Ovary (tissue), 9 donors: ENCODE results near the gene HTR3B. TPM values are rescaled to one million over a fixed set of nuclear protein-coding genes. Genes with fewer than 3 reads are reported as not detected.
A peak's percentile ranks its signal among the peaks of the same experiment; 100 is the strongest.

Source experiments
- DNase-seq, 5 donors: peaks; one replicate each; pipeline ENCODE4 v3.0.0-alpha.2; 2019 to 2020
- H3K27ac ChIP-seq, 2 donors: fragments of 200-600 bp; one replicate each; pipeline versions ENCODE4 v1.5.1 to v1.8.0; 2019 to 2022
- H3K27me3 ChIP-seq: fragments of 200-600 bp; one replicate; pipeline ENCODE4 v1.8.0; 2022
- H3K36me3 ChIP-seq: fragments of 200-600 bp; sonication (generic); one replicate; pipeline ENCODE4 v1.5.1; 2019
- H3K4me1 ChIP-seq: one replicate; pipeline ENCODE4 v1.8.1; 2013; ENCODE audit warnings: mild to moderate bottlenecking, moderate library complexity; ENCODE audit not compliant: insufficient read depth
- H3K4me3 ChIP-seq: fragments of 200-600 bp; sonication (generic); one replicate; pipeline ENCODE4 v1.5.1; 2017
- H3K9me3 ChIP-seq, 2 donors: fragments of 200-600 bp in 1 of 2; sonication (generic) in 1 of 2; one replicate each; pipeline versions ENCODE4 v1.5.1 to v1.8.1; 2013 to 2019; ENCODE audit warnings: mild to moderate bottlenecking in 1 of 2, moderate library complexity in 1 of 2
- EP300 ChIP-seq: sonication (generic); formaldehyde crosslinking; IDR thresholded peaks from one replicate; pipeline ENCODE4 v1.6.1; 2017; ENCODE audit warnings: antibody characterized with exemption
- POLR2A ChIP-seq: fragments of 450-650 bp; IDR thresholded peaks from one replicate; pipeline ENCODE4 v1.6.1; 2017; ENCODE audit warnings: antibody characterized with exemption, mild to moderate bottlenecking, moderate library complexity
- WGBS, 3 donors: extraction: QIAGEN DNeasy Blood & Tissue Kit in 1 of 3; methylation state at CpG; one replicate each; pipeline versions ENCODE4 v1.1.5 to v1.1.7; 2013 to 2017; 5-methylcytosine and 5-hydroxymethylcytosine counted together
- intact Hi-C, 4 donors: fragments of 100-400 bp; cut with DNase I; formaldehyde crosslinking; loops; one replicate each; pipeline versions ENCODE4 v1.11.0 to v1.15.1; 2022 to 2023
- polyA plus RNA-seq, 2 donors: library from polyadenylated mRNA; stranded (reverse); fragments of 200-250 nt in 1 of 2; fragments of 350-450 nt in 1 of 2; fragmentation: Illumina TruSeq in 1 of 2; extraction: RNeasy Lipid Tissue Mini Kit (QIAGEN cat#74804) in 1 of 2; gene quantifications; one replicate each; pipeline ENCODE4 v1.2.3, GENCODE V29; 2013 to 2014
- total RNA-seq, 7 donors: library from RNA; depleted of rRNA in 2 of 7; stranded (reverse); fragments of >200 nt in 2 of 7; fragmentation: NEBNext Ultra II Directional in 3 of 7; extraction: Animal tissue kit (Norgen Biotek cat#: 25700) in 3 of 7; gene quantifications; one replicate each; pipeline versions ENCODE4 v1.1.0 to v1.2.4, GENCODE V29; 2016 to 2023
- TF ChIP-seq, protein P1 (sequence below), 3 donors: fragments of 450-650 bp in 2 of 3; fragments of 200-600 bp in 1 of 3; IDR thresholded peaks; one replicate each; pipeline versions ENCODE4 v1.5.1 to v1.8.0; 2016 to 2022; ENCODE audit warnings: antibody characterized with exemption in 3 of 3, mild to moderate bottlenecking in 1 of 3
- donor health status: DM: no; HTN: no; CAD: no; lungs with moderate emphysema.
- donor health status: DM: no; HTN: no; CAD: no.
- donor health status: Bipolar disorder and iron deficiency.
- donor health status: DM: yes; HTN: yes; CAD: no.
- donor health status: DM: no; HTN: no; CAD: no.
- donor health status: DM: yes; HTN: yes; CAD: no.

Gene HTR3B
- total and polyA plus RNA-seq, 9 donors: not detected

GRCh38 chr11:113986351-113987140 lies 82.0 kb downstream of the HTR3B start:
- TF ChIP-seq EP300 (no peak), POLR2A (no peak)
- TF ChIP-seq, protein P1, sequence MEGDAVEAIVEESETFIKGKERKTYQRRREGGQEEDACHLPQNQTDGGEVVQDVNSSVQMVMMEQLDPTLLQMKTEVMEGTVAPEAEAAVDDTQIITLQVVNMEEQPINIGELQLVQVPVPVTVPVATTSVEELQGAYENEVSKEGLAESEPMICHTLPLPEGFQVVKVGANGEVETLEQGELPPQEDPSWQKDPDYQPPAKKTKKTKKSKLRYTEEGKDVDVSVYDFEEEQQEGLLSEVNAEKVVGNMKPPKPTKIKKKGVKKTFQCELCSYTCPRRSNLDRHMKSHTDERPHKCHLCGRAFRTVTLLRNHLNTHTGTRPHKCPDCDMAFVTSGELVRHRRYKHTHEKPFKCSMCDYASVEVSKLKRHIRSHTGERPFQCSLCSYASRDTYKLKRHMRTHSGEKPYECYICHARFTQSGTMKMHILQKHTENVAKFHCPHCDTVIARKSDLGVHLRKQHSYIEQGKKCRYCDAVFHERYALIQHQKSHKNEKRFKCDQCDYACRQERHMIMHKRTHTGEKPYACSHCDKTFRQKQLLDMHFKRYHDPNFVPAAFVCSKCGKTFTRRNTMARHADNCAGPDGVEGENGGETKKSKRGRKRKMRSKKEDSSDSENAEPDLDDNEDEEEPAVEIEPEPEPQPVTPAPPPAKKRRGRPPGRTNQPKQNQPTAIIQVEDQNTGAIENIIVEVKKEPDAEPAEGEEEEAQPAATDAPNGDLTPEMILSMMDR (IDR thresholded peaks at IDR 0.05): no peak
- Histone ChIP-seq H3K9me3 (no peaks in the 10 kb centered on the region), H3K27ac (no peak overlapping the region), H3K36me3 (no peaks in the 10 kb centered on the region), H3K4me3 (no peak overlapping the region), H3K27me3 (no peaks in the 10 kb centered on the region), H3K4me1 (no peaks in the 10 kb centered on the region)
- 83% methylated on average over 18 of the region's 18 CpGs for WGBS, 3 donors
- DNase-seq: no peak
- intact Hi-C loops: no loop called here

DNA sequence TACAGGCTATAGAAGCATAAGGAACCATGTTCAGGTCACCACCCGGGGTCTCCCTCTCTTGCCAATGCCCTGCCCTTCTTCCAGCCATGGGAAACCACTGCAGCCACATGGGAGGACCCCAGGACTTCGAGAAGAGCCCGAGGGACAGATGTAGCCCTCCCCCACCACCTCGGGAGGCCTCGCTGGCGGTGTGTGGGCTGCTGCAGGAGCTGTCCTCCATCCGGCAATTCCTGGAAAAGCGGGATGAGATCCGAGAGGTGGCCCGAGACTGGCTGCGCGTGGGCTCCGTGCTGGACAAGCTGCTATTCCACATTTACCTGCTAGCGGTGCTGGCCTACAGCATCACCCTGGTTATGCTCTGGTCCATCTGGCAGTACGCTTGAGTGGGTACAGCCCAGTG lies 84.8 kb downstream of the HTR3B start:
- 59 to 72% (median 70%) methylated on average over 15 of the region's 15 CpGs for WGBS, 3 donors
- Histone ChIP-seq H3K4me3 (no peak overlapping the region), H3K4me1 (no peaks in the 10 kb centered on the region), H3K36me3 (no peaks in the 10 kb centered on the region), H3K9me3 (no peaks in the 10 kb centered on the region), H3K27ac (no peak overlapping the region), H3K27me3 (no peaks in the 10 kb centered on the region)
- DNase-seq: no peak
- TF ChIP-seq EP300 (no peak), POLR2A (no peak)
- TF ChIP-seq, protein P1 (IDR thresholded peaks at IDR 0.05): no peak
- intact Hi-C loops: no loop called here

GRCh38 chr11:113989916-113990315 lies 85.3 kb downstream of the HTR3B start:
- Histone ChIP-seq H3K27ac (no peak overlapping the region), H3K9me3 (no peaks in the 10 kb centered on the region), H3K4me3 (no peak overlapping the region), H3K4me1 (no peaks in the 10 kb centered on the region), H3K36me3 (no peaks in the 10 kb centered on the region), H3K27me3 (no peaks in the 10 kb centered on the region)
- TF ChIP-seq POLR2A: no peak
- TF ChIP-seq, protein P1 (IDR thresholded peaks at IDR 0.05): no peak
- TF ChIP-seq EP300: no peak
- intact Hi-C loops: loop anchor here in 2 of 4 donors (5.0 kb wide), 1 partner anchor 272 kb away; no protein-coding TSS in a partner anchor
- DNase-seq: no peak
- WGBS, 3 donors: 51 to 71% (median 66%) methylated on average over 2 of the region's 2 CpGs

- Histone ChIP-seq H3K27ac (no peak overlapping the region), H3K4me1 (no peaks in the 10 kb centered on the region), H3K9me3 (no peaks in the 10 kb centered on the region), H3K4me3 (no peak overlapping the region), H3K36me3 (no peaks in the 10 kb centered on the region), H3K27me3 (no peaks in the 10 kb centered on the region)
- WGBS, 3 donors: 5 to 8% (median 7%) methylated on average over 4 of the region's 4 CpGs
- TF ChIP-seq, protein P1 (IDR thresholded peaks at IDR 0.05): no peak
- TF ChIP-seq POLR2A (no peak), EP300 (no peak)
- DNase-seq: peak in 2 of 5 donors; percentile 31 to 62
- intact Hi-C loops: loop anchor here in 2 of 4 donors (5.0 kb wide), 1 partner anchor 271 kb away; no protein-coding TSS in a partner anchor
These were observed 86.6 kb downstream of the HTR3B start for GRCh38 chr11:113991170-113991569.
